PFSK-1 (cell line): ENCODE data around the gene ATP7B.

Experiments
- FOXP2 ChIP-seq: optimal IDR thresholded peaks from 2 replicates; pipeline ENCODE3; 2011; ENCODE audit warnings: borderline replicate concordance, control low read depth, inconsistent platforms; ENCODE audit not compliant: insufficient read depth; ENCODE audit errors: extremely low read length, extremely low read depth
- POLR2AphosphoS5 ChIP-seq: IDR thresholded peaks from 2 replicates; pipeline ENCODE4 v1.6.1; 2012; ENCODE audit warnings: low read depth, mild to moderate bottlenecking, control low read depth, low read length, moderate library complexity
- REST ChIP-seq, 2 experiments: IDR thresholded peaks; 2 replicates each; pipeline versions ENCODE4 v1.6.1 to v1.8.0; 2011 to 2012; ENCODE audit warnings: low read depth in 2 of 2, low read length in 2 of 2, control low read depth in 1 of 2, inconsistent platforms in 1 of 2, mild to moderate bottlenecking in 1 of 2, moderate library complexity in 1 of 2; ENCODE audit not compliant: insufficient read depth in 1 of 2
- SIN3A ChIP-seq: IDR thresholded peaks from 2 replicates; pipeline ENCODE4 v1.6.1; 2012; ENCODE audit warnings: mild to moderate bottlenecking, low read length, moderate library complexity, borderline replicate concordance; ENCODE audit not compliant: insufficient read depth
- TAF1 ChIP-seq: IDR thresholded peaks from 2 replicates; pipeline ENCODE4 v1.6.1; 2012; ENCODE audit warnings: low read length, control low read depth, borderline replicate concordance; ENCODE audit not compliant: insufficient read depth

Gene ATP7B

GRCh38 chr13:51946163-51946669 is 65.0 kb downstream of the ATP7B start:
- TF ChIP-seq TAF1 (no peak), REST (IDR thresholded peaks at IDR 0.05; ENCODE audit: insufficient read depth in 1 of 2, low read depth in 2 of 2, low read length in 2 of 2) (no peak), POLR2AphosphoS5 (no peak), FOXP2 (no peak), SIN3A (no peak)

GRCh38 chr13:51945149-51945548 is 66.1 kb downstream of the ATP7B start:
- TF ChIP-seq SIN3A, result no peak
- TF ChIP-seq FOXP2, result no peak
- TF ChIP-seq POLR2AphosphoS5, result no peak

- TF ChIP-seq POLR2AphosphoS5, result no peak
- TF ChIP-seq TAF1, result no peak
- no peak for TF ChIP-seq SIN3A
- no peak for TF ChIP-seq FOXP2
- TF ChIP-seq REST (IDR thresholded peaks at IDR 0.05; ENCODE audit: insufficient read depth in 1 of 2, low read depth in 2 of 2, low read length in 2 of 2), result no peak
Measured at GRCh38 chr13:51944428-51944827, 66.8 kb downstream of the ATP7B start.

GRCh38 chr13:51943721-51944120 is 67.5 kb downstream of the ATP7B start:
- TF ChIP-seq FOXP2, result no peak
- TF ChIP-seq TAF1, result no peak
- TF ChIP-seq SIN3A, result no peak
- no peak for TF ChIP-seq REST (IDR thresholded peaks at IDR 0.05; ENCODE audit: insufficient read depth in 1 of 2, low read depth in 2 of 2, low read length in 2 of 2)
- no peak for TF ChIP-seq POLR2AphosphoS5

- TF ChIP-seq REST (IDR thresholded peaks at IDR 0.05; ENCODE audit: insufficient read depth in 1 of 2, low read depth in 2 of 2, low read length in 2 of 2) (no peak), FOXP2 (no peak), TAF1 (no peak)
Measured at GRCh38 chr13:51942189-51942588, 69.1 kb downstream of the ATP7B start.
